GM12878 (cell line): ENCODE measurements around the gene PYGO2. TPM values are rescaled to one million over a fixed set of nuclear protein-coding genes. Genes with fewer than 3 reads are reported as not detected.

Source experiments
- BCL3 ChIP-seq: IDR thresholded peaks from 2 replicates; pipeline ENCODE4 v1.6.1; 2011; ENCODE audit warnings: borderline replicate concordance, low read depth, mild to moderate bottlenecking, moderate library complexity, low read length; ENCODE audit not compliant: insufficient read depth, poor library complexity, severe bottlenecking
- BRCA1 ChIP-seq: IDR thresholded peaks from 2 replicates; pipeline ENCODE4 v1.6.1; 2011; ENCODE audit warnings: low read depth, low read length, improper control_type of control experiment
- CREM ChIP-seq: IDR thresholded peaks from 2 replicates; pipeline ENCODE4 v1.6.1; 2014; ENCODE audit warnings: antibody characterized with exemption, low read depth
- HDAC2 ChIP-seq: fragments of 200-600 bp; sonication (generic); IDR thresholded peaks from 2 replicates; pipeline ENCODE4 v1.6.1; 2017
- MEF2B ChIP-seq: fragments of 450-650 bp; IDR thresholded peaks from 2 replicates; pipeline ENCODE4 v1.6.1; 2018; ENCODE audit warnings: mild to moderate bottlenecking, moderate library complexity; ENCODE audit not compliant: partially characterized antibody, poor library complexity, severe bottlenecking
- NFIC ChIP-seq: IDR thresholded peaks from 2 replicates; pipeline ENCODE4 v1.6.1; 2012; ENCODE audit warnings: low read depth, mild to moderate bottlenecking, inconsistent platforms, low read length, moderate library complexity
- POLR2AphosphoS2 ChIP-seq: IDR thresholded peaks from 2 replicates; pipeline ENCODE4 v1.6.1; 2011; ENCODE audit warnings: low read depth, mild to moderate bottlenecking, low read length, improper control_type of control experiment, moderate library complexity
- POU2F2 ChIP-seq: IDR thresholded peaks from 3 replicates; pipeline ENCODE4 v1.6.1; 2011; ENCODE audit warnings: low read depth, mild to moderate bottlenecking, low read length, borderline replicate concordance
- RAD51 ChIP-seq: fragments of 450-650 bp; IDR thresholded peaks from 2 replicates; pipeline ENCODE4 v1.6.1; 2016; ENCODE audit warnings: moderate library complexity, mild to moderate bottlenecking, inconsistent platforms
- RELA ChIP-seq: fragments of 450-650 bp; IDR thresholded peaks from 2 replicates; pipeline ENCODE4 v1.8.0; 2014; ENCODE audit warnings: borderline replicate concordance; ENCODE audit not compliant: partially characterized antibody
- REST ChIP-seq: IDR thresholded peaks from 2 replicates; pipeline ENCODE4 v1.6.1; 2012; ENCODE audit warnings: mild to moderate bottlenecking, low read depth, low read length
- SP1 ChIP-seq: IDR thresholded peaks from one replicate; pipeline ENCODE4 v1.6.1; 2011; ENCODE audit warnings: low read depth, low read length
- SREBF2 ChIP-seq: IDR thresholded peaks from 2 replicates; pipeline ENCODE4 v1.6.1; 2012; ENCODE audit warnings: mild to moderate bottlenecking, low read length
- TCF12 ChIP-seq: IDR thresholded peaks from 2 replicates; pipeline ENCODE4 v1.6.1; 2011; ENCODE audit warnings: low read depth, mild to moderate bottlenecking, low read length
- YY1 ChIP-seq: IDR thresholded peaks from 2 replicates; pipeline ENCODE4 v1.6.1; 2011; ENCODE audit warnings: low read depth, mild to moderate bottlenecking, low read length
- polyA plus RNA-seq, 11 experiments: library from polyadenylated mRNA; depleted of rRNA in 4 of 11; unstranded in 6 of 11; stranded (reverse) in 5 of 11; fragments of >200 nt; fragmentation: Nextera tagmentation in 4 of 11; fragmentation: Illumina TruSeq in 1 of 11; extraction: Ambion mirVana in 4 of 11; extraction: Trizol in 1 of 11; gene quantifications; 1 replicate in 1 of 11; 2 replicates in 10 of 11; pipeline versions ENCODE4 v1.2.1 to v1.2.3, GENCODE V29; 2011 to 2016; ENCODE audit warnings: inconsistent platforms in 2 of 11, missing spikeins in 2 of 11, low read depth in 1 of 11
- total RNA-seq, 4 experiments: library from RNA; depleted of rRNA in 3 of 4; stranded (reverse); fragments of >200 nt in 3 of 4; fragmentation: Illumina TruSeq in 1 of 4; extraction: Trizol in 1 of 4; gene quantifications; 2 replicates each; pipeline versions ENCODE4 v1.2.1 to v1.2.3, GENCODE V29; 2013 to 2021
- TF ChIP-seq, protein P1 (sequence below): fragments of 450-650 bp; IDR thresholded peaks from 2 replicates; pipeline ENCODE4 v1.6.1; 2017; ENCODE audit warnings: mild to moderate bottlenecking
- TF ChIP-seq, protein P2 (sequence below): fragments of 450-650 bp; IDR thresholded peaks from 2 replicates; pipeline ENCODE4 v1.6.1; 2014; ENCODE audit warnings: mild to moderate bottlenecking
- TF ChIP-seq, protein P3 (sequence below), 3 experiments: IDR thresholded peaks in 2 of 3; conservative IDR thresholded peaks in 1 of 3; 2 replicates each; pipeline ENCODE4 v1.5.1; 2011; ENCODE audit warnings: low read depth in 3 of 3, low read length in 3 of 3, mild to moderate bottlenecking in 3 of 3, control low read depth in 2 of 3, moderate library complexity in 2 of 3, inconsistent platforms in 1 of 3, mixed read lengths in 1 of 3; ENCODE audit not compliant: control insufficient read depth in 2 of 3, insufficient read depth in 1 of 3; ENCODE audit errors: extremely low read depth in 1 of 3

Gene PYGO2
- total and polyA plus RNA-seq, 10 of the 15 experiments (the other 5 are each of a cell fraction or from before 2014, with no cell fraction given) = 8.1 to 33.8 (median 23.5) TPM

DNA sequence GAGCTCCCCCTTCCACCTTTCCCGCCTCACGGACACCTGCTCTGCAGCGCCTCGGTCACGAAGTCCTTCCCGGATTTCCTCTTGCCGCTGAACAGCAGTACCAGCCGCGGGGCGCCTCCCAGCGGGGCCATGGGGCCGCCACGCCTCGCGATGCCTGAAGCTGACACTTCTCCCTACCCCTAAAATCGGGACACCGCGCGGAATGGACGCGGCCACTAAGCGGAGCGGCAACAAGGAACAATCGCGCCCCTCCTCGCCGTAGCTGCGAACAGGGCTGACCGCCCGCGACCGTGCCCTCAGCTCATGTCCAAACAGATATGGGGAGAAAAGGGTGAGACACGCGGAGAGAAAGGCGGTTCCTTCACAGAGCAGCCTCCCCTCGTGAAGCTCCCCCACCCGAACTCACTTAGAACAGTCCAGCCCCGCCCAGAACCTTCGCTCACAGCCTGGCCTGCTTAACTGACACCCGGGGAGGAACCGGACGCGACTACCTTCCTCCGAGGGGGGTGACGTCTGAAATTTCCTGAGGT, 25.0 kb downstream of the PYGO2 start, which contains the start of gene PMVK (continued):
- no peak for TF ChIP-seq REST
- TF ChIP-seq MEF2B = peak; percentile 47
- peak; percentile 52; the same call in 1 of the 2 replicates for TF ChIP-seq POLR2AphosphoS2
- TF ChIP-seq SREBF2 = no peak
- no peak for TF ChIP-seq BCL3
- no peak for TF ChIP-seq NFIC
- no peak for TF ChIP-seq HDAC2
- TF ChIP-seq, protein P1, sequence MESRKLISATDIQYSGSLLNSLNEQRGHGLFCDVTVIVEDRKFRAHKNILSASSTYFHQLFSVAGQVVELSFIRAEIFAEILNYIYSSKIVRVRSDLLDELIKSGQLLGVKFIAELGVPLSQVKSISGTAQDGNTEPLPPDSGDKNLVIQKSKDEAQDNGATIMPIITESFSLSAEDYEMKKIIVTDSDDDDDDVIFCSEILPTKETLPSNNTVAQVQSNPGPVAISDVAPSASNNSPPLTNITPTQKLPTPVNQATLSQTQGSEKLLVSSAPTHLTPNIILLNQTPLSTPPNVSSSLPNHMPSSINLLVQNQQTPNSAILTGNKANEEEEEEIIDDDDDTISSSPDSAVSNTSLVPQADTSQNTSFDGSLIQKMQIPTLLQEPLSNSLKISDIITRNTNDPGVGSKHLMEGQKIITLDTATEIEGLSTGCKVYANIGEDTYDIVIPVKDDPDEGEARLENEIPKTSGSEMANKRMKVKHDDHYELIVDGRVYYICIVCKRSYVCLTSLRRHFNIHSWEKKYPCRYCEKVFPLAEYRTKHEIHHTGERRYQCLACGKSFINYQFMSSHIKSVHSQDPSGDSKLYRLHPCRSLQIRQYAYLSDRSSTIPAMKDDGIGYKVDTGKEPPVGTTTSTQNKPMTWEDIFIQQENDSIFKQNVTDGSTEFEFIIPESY = no peak
- TF ChIP-seq POU2F2 = peak; percentile 38; the same call in 1 of the 3 replicates
- no peak for TF ChIP-seq CREM
- TF ChIP-seq BRCA1 = peak; percentile 45
- TF ChIP-seq SP1 = no peak
- TF ChIP-seq RELA = peak; percentile 78
- TF ChIP-seq TCF12 = peak; percentile 64; the same call in 1 of the 2 replicates
- TF ChIP-seq, protein P2, sequence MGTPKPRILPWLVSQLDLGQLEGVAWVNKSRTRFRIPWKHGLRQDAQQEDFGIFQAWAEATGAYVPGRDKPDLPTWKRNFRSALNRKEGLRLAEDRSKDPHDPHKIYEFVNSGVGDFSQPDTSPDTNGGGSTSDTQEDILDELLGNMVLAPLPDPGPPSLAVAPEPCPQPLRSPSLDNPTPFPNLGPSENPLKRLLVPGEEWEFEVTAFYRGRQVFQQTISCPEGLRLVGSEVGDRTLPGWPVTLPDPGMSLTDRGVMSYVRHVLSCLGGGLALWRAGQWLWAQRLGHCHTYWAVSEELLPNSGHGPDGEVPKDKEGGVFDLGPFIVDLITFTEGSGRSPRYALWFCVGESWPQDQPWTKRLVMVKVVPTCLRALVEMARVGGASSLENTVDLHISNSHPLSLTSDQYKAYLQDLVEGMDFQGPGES = 0 out of 2 replicates have a peak, but pooled peaks have one; percentile 41
- peak; percentile 68; the same call in 1 of the 2 replicates for TF ChIP-seq YY1
- no peak for TF ChIP-seq RAD51
- TF ChIP-seq, protein P3, sequence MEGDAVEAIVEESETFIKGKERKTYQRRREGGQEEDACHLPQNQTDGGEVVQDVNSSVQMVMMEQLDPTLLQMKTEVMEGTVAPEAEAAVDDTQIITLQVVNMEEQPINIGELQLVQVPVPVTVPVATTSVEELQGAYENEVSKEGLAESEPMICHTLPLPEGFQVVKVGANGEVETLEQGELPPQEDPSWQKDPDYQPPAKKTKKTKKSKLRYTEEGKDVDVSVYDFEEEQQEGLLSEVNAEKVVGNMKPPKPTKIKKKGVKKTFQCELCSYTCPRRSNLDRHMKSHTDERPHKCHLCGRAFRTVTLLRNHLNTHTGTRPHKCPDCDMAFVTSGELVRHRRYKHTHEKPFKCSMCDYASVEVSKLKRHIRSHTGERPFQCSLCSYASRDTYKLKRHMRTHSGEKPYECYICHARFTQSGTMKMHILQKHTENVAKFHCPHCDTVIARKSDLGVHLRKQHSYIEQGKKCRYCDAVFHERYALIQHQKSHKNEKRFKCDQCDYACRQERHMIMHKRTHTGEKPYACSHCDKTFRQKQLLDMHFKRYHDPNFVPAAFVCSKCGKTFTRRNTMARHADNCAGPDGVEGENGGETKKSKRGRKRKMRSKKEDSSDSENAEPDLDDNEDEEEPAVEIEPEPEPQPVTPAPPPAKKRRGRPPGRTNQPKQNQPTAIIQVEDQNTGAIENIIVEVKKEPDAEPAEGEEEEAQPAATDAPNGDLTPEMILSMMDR (IDR thresholded peaks at IDR 0.05 in 2 of 3, conservative IDR thresholded peaks at IDR 0.05 in 1 of 3; ENCODE audit: control insufficient read depth in 2 of 3, extremely low read depth in 1 of 3, insufficient read depth in 1 of 3, low read depth in 3 of 3, low read length in 3 of 3) = peak; percentile 24 to 47 (median 41); a peak in 4 of 6 replicates
